ENCODE data around the gene CDC25A.

Gene CDC25A

DNA sequence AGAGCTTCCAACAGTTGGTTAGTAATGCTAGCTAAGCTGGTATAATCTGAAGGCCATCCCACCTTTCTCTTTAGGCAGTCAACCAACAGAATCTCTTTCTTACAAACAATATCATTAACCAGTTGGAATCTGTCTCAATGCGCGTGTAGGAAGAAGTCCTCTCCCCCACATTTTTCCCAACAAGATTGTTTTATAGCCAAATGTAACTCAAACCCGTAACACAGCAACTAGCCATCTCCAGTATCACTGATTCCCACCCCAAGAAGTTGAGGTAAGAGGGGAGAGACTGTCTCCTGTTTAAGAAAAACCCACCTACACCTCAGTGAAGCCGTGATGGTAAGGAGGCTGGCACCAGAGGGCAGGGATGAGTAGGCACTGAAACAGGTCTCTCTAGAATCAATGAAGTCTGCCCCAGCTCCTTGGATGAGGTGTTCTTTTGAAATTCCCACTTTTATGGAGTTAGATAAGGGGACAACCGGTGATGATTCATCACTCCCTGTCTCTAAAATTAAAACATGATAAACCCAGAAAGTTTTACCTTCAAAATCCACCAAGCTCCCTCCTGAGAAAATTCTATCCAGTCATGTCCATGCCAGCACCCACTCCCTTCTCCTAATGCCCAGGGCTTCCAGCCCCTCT is 30.9 kb downstream of the CDC25A start:
- Histone ChIP-seq H3K27ac (no peak overlapping the region), H3K9ac (no peak overlapping the region), H3K4me1 (peaks cover 0 to under 1% (median 0%) of the 10 kb centered on the region in 10 experiments; a peak in 1 of 20 replicates), H3K4me3 (no peak overlapping the region), H3K27me3 (no peaks in the 10 kb centered on the region), H4K20me1 (peaks cover 0 to 41% (median 9%) of the 10 kb centered on the region in 11 experiments; a peak in 7 of 22 replicates), H3K36me3 (peaks cover 34 to 64% (median 60%) of the 10 kb centered on the region in 11 experiments), H3K4me2 (no peak overlapping the region), H3K9me3 (replicated peaks in 1 of 11) (no peaks in the 10 kb centered on the region)
- no peak for TF ChIP-seq Cebpa-rat (IDR thresholded peaks at IDR 0.05)

DNA sequence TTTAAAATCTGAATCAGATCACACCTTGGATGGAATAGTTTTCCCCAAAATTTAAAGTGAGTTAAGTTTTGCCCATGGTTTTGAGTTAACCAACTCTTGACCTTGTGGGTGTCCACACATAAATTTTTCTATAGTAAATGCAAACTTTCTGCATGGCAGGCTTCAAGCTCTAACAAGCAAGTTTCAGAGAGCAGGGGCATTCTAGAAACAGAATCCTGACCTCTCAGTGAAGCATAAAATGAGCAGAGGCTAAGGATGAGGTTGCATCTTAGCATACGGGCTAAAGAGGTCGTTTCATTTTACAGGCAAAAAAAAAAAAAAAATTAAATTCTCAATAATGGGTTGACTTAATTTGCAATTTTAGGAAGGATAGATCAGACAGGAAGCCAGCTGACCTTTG is 32.1 kb downstream of the CDC25A start:
- Histone ChIP-seq H3K36me3 (peaks cover 22 to 53% (median 48%) of the 10 kb centered on the region in 11 experiments), H3K4me3 (no peak overlapping the region), H3K9ac (no peak overlapping the region), H3K27ac (no peak overlapping the region), H3K9me3 (replicated peaks in 1 of 11) (no peaks in the 10 kb centered on the region), H3K27me3 (no peaks in the 10 kb centered on the region), H3K4me2 (no peak overlapping the region), H3K4me1 (peaks cover 0 to 11% (median 8%) of the 10 kb centered on the region in 10 experiments; a peak in 11 of 20 replicates), H4K20me1 (peaks cover 0 to 32% (median 9%) of the 10 kb centered on the region in 11 experiments; a peak in 7 of 22 replicates)
- TF ChIP-seq Cebpa-rat (IDR thresholded peaks at IDR 0.05) = no peak

DNA sequence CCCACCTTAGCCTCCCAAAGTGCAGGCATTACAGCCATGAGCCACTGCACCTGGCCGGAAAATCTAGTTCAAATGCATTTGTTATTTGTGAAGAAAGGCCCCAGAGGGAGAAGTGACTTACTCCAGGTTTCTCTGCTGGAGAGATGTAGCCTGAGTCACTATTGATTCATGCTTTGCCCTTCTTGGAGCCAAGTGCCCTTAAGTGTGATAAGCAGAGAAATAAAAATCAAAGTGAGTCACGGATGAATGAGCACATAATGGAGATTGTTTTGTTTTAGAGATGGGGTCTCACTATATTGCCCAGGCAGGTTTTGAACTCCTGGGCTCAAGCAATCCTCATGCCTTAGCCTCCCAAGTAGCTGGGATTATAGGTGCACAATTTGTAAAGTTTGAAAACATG is 33.1 kb downstream of the CDC25A start:
- peaks cover 0 to 13% (median 9%) of the 10 kb centered on the region in 10 experiments; a peak in 11 of 20 replicates for H3K4me1 ChIP-seq
- H3K4me3 ChIP-seq = no peak overlapping the region
- no peaks in the 10 kb centered on the region for H3K9me3 ChIP-seq (replicated peaks in 1 of 11)
- peaks cover 0 to 22% (median 9%) of the 10 kb centered on the region in 11 experiments; a peak in 7 of 22 replicates for H4K20me1 ChIP-seq
- H3K27me3 ChIP-seq = no peaks in the 10 kb centered on the region
- no peak overlapping the region for H3K4me2 ChIP-seq
- H3K27ac ChIP-seq = no peak overlapping the region
- no peak overlapping the region for H3K9ac ChIP-seq
- H3K36me3 ChIP-seq = peaks cover 15 to 42% (median 38%) of the 10 kb centered on the region in 11 experiments
- no peak for TF ChIP-seq Cebpa-rat (IDR thresholded peaks at IDR 0.05)

DNA sequence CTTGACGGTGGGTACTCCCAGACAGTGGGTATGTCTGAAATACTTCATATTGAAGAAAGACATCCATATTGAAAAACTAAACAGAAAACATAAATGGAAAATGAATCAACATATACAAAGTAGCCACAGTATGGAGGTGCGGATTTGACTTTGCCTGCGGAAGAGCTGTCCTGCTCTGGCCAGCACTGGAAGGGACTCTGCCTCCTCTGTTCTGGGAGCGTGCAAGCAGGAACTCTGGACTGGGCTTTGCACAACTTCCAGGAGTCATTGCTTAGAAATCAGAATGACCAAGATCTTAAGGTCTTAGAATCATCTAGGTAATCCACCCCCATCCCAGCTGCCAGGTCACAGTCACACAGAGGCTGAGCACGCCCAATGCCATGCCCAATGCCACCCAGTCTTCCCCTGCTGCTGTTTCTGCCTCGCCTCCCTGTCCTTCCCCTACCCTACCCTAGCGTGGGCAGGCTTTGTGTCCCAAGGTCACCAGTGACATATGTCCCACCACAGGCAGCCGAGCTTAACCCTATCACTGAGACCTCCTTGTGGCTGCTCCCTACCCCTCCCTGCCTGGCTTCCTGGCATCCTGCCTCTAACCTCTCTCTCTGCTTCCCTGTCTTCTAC is 36.3 kb downstream of the CDC25A start:
- no peak overlapping the region for H3K27ac ChIP-seq
- no peaks in the 10 kb centered on the region for H3K9me3 ChIP-seq (replicated peaks in 1 of 11)
- no peak for TF ChIP-seq Cebpa-rat (IDR thresholded peaks at IDR 0.05)
- peak overlapping the region in 3 of 11 experiments; percentile 17 to 25 (median 18); a peak in 3 of 22 replicates for H3K4me2 ChIP-seq
- H3K4me3 ChIP-seq = no peak overlapping the region
- peaks cover 0 to 13% (median 9%) of the 10 kb centered on the region in 10 experiments; a peak in 11 of 20 replicates for H3K4me1 ChIP-seq
- H4K20me1 ChIP-seq = peaks cover 0 to 4% (median 0%) of the 10 kb centered on the region in 11 experiments; a peak in 1 of 22 replicates
- H3K36me3 ChIP-seq = peaks cover 0 to 10% (median 6%) of the 10 kb centered on the region in 11 experiments; a peak in 8 of 22 replicates
- no peaks in the 10 kb centered on the region for H3K27me3 ChIP-seq
- peak overlapping the region in 3 of 11 experiments; percentile 4 to 7 (median 5); a peak in 1 of 22 replicates for H3K9ac ChIP-seq

DNA sequence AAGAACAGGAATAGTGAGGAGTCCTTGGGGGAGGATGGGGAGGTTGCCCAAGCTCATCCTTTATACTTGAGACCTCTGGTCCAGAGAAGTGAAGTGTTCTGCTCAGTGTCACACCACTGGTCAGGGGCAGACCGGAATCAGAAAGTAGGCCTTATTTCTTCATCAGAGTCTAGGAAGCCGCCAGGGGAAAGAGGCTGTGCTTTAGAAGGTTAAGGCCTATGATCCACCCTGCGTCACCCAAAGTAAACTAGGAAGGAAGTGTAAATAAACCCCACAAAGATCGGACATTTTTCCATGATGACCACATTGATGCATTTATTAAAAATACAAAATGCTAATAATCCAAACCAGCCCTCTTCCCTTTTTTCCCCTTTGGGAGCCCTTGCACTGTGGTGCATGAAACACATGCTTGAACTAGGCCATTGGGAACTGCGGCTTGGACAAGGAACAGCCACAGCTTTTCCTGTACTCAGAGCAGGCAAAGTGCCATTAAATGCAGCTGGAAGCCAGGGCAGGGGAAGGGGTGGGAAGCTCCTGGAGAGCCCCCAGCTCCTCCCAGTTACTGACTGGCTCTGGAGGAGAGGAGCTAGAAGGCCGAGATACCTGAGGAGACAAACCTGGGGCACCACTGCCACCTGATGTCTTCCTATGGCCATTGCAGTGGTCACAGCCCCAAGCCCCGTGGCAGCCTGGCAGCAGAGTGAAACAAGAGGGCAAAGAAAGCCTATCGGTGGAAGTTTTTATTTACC is 37.0 kb downstream of the CDC25A start:
- H3K4me1 ChIP-seq = peaks cover 0 to 13% (median 9%) of the 10 kb centered on the region in 10 experiments; a peak in 11 of 20 replicates
- no peaks in the 10 kb centered on the region for H4K20me1 ChIP-seq
- TF ChIP-seq Cebpa-rat (IDR thresholded peaks at IDR 0.05) = no peak
- H3K9me3 ChIP-seq (replicated peaks in 1 of 11) = no peaks in the 10 kb centered on the region
- H3K9ac ChIP-seq = no peak overlapping the region
- peak overlapping the region in 6 of 11 experiments; percentile 13 to 25 (median 18); a peak in 6 of 22 replicates for H3K4me2 ChIP-seq
- H3K27ac ChIP-seq = no peak overlapping the region
- H3K36me3 ChIP-seq = peaks cover 0 to 3% (median 0%) of the 10 kb centered on the region in 11 experiments; a peak in 5 of 22 replicates
- H3K4me3 ChIP-seq = no peak overlapping the region
- H3K27me3 ChIP-seq = no peaks in the 10 kb centered on the region

DNA sequence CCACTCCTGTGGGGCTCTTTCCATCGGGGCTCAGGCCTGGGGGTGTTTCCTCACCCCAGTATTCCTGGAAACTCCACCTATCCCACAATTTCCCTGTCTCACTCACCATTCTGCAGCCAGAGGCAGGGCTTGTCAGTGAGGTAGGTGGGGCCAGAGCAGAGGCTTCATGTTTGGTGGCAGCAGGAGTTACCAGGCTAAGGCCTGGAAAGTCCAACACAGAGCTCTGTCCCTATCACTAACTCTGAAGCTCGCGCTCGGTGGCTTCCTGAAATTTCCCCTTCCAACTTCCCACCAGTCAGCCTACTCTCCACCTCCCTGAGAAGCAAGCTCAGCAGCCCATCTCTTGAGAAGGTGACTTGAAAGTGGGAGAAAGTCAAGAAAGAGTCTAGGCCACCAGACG is 44.2 kb downstream of the CDC25A start:
- no peak overlapping the region for H3K9ac ChIP-seq
- peaks cover 6 to 29% (median 18%) of the 10 kb centered on the region in 10 experiments; a peak in 19 of 20 replicates for H3K4me1 ChIP-seq
- no peaks in the 10 kb centered on the region for H3K27me3 ChIP-seq
- no peak overlapping the region for H3K27ac ChIP-seq
- no peaks in the 10 kb centered on the region for H3K36me3 ChIP-seq
- H3K4me3 ChIP-seq = no peak overlapping the region
- no peak for TF ChIP-seq Cebpa-rat (IDR thresholded peaks at IDR 0.05)
- H4K20me1 ChIP-seq = no peaks in the 10 kb centered on the region
- H3K9me3 ChIP-seq (replicated peaks in 1 of 11) = no peaks in the 10 kb centered on the region
- peak overlapping the region in 5 of 11 experiments; percentile 9 to 49 (median 14); a peak in 5 of 22 replicates for H3K4me2 ChIP-seq

DNA sequence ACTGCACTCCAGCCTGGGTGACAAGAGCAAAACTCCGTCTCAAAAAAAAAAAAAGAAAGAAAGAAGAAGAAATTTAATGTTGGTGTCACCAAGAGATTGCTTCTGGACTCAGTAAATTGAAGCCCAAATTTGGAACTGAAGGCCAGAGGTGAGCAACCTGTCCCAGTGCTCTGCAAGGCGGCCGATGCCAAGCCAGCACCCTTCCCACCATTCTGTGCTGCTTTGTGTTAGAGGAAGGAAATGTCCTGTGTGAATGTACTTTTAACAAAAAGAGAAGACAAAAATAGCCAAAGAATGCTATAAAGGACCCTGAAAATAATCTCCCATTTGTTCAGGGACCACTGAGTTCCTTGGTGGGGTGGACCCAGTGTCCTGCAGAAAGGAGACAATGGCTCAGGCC is 44.6 kb downstream of the CDC25A start:
- Histone ChIP-seq H3K9ac (no peak overlapping the region), H3K27me3 (no peaks in the 10 kb centered on the region), H4K20me1 (no peaks in the 10 kb centered on the region), H3K9me3 (replicated peaks in 1 of 11) (no peaks in the 10 kb centered on the region; a peak in 1 of 22 replicates), H3K4me2 (peak overlapping the region in 5 of 11 experiments; percentile 9 to 49 (median 14); a peak in 5 of 22 replicates), H3K27ac (no peak overlapping the region), H3K36me3 (no peaks in the 10 kb centered on the region), H3K4me3 (no peak overlapping the region), H3K4me1 (peaks cover 6 to 29% (median 18%) of the 10 kb centered on the region in 10 experiments; a peak in 19 of 20 replicates)
- TF ChIP-seq Cebpa-rat (IDR thresholded peaks at IDR 0.05) = no peak

DNA sequence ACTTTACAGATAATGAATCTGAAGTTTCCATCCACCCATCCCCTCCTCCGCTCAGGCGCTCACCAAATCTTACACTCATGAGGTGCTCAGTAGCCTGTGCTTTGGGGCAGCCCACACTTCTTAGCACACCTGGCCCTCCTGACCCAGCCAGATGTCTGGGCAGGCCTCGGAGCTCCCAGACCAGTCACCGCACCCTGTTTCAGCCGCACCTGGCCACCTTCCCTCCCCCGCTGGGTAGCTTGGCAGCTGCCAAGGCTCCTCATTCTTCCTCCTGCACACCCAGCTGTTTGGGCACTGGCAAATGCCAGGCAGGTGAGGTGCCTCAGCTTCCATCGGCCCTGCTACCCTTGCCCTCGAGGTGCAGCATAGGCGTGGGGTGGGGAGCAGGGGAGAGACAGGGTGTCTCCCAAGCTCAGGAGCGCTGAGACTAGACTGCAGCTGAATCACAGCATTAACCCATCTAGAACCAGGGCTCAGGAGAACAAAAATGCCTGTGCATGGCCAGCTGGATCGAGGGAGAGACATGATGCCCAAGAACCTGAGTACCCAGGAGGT is 45.8 kb downstream of the CDC25A start:
- no peak for TF ChIP-seq Cebpa-rat (IDR thresholded peaks at IDR 0.05)
- Histone ChIP-seq H3K4me2 (peak overlapping the region in 8 of 11 experiments; percentile 17 to 53 (median 39); a peak in 14 of 22 replicates), H4K20me1 (no peaks in the 10 kb centered on the region), H3K36me3 (no peaks in the 10 kb centered on the region), H3K27ac (no peak overlapping the region), H3K9ac (no peak overlapping the region), H3K4me3 (no peak overlapping the region), H3K4me1 (peaks cover 6 to 29% (median 18%) of the 10 kb centered on the region in 10 experiments; a peak in 19 of 20 replicates), H3K27me3 (no peaks in the 10 kb centered on the region), H3K9me3 (replicated peaks in 1 of 11) (no peaks in the 10 kb centered on the region; a peak in 1 of 22 replicates)

Measured in BLaER1 treated with 17β-estradiol and CSF1 and Interleukin-3, amounts not matched to agents 10 nM and 100 nM (cell line).